Measurements from ENCODE around the gene AGAP1.

Gene AGAP1

DNA sequence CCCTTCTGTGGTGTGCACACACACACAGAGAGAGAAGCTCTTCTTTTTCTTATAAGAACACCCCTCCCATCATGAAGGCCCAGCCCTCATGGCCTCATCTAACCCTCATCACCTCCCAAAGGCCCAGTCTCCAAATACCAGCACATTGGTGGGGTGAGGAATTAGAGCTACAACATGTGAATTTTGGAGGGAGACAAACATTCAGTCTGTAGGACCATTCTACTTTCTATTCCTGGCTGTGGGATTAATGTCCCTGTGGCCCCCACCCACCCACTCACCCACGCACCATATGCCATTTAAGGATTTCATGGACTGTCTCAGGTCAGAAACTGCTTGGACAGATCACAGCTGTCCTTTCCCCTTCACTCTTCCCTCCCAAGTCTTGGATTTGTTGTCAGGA is 484.2 kb downstream of the AGAP1 start:
- no peak for DNase-seq (ENCODE audit: low read depth in 3 of 3, low spot score in 1 of 3)

GRCh38 chr2:235979037-235979436 is 485.2 kb downstream of the AGAP1 start:
- DNase-seq (ENCODE audit: low read depth in 3 of 3, low spot score in 1 of 3): no peak

DNA sequence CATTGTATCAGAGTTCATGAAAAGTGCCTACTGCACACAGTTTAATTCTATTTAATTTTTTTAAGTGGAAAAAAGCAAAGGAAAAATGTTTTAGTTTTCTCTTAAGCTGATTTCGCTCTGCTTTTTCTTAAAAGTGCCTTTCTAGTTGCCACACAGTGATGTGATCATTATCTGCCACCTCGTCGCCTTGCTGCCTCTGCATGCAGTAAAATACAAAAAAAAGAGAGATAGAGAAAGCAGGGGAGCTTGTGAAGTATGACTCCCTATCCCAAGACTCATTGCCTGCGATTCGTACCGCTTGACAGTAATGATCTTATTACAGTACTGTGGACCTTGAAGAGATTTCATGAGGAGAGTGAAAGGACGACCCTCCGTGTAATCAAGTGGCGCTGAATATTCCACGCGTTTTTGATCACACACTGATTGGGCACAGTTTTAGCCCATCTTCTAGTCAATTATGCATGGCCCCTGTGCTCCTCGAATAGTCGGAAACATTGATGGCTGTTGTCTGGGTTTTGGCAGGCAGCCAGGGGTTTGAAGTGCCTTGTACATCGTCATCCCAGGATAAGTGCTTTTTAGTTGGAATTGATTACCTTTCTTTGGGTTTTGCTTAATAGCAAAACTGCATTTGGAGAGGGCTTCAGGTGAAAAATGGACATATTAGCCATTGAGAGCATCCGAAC is 486.1 kb downstream of the AGAP1 start:
- DNase-seq (ENCODE audit: low read depth in 3 of 3, low spot score in 1 of 3): no peak

GRCh38 chr2:235981631-235982030 is 487.8 kb downstream of the AGAP1 start:
- no peak for DNase-seq (ENCODE audit: low read depth in 3 of 3, low spot score in 1 of 3)

DNA sequence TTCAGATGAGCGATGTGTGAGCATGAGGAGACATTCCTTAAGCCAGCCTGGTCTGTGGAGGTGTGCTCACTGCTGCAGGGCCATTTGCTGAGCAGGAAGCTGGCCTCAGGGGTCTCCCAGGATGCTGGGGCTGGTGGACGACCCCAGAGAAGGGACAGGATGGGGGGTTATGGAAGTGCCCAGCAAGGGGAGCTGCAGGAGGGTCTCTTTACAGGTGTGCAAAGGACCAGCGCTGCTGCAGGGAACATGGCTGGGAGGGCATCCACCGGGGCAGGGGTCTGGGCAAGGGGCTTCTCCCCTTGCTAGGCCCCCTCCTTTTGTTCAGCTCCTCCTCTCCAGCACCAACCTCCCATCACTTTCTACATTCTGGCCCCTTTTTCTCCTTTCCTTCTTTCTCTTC is 489.2 kb downstream of the AGAP1 start:
- no peak for DNase-seq (ENCODE audit: low read depth in 3 of 3, low spot score in 1 of 3)

GRCh38 chr2:235984552-235984951 is 490.7 kb downstream of the AGAP1 start:
- DNase-seq (ENCODE audit: low read depth in 3 of 3, low spot score in 1 of 3): no peak

DNA sequence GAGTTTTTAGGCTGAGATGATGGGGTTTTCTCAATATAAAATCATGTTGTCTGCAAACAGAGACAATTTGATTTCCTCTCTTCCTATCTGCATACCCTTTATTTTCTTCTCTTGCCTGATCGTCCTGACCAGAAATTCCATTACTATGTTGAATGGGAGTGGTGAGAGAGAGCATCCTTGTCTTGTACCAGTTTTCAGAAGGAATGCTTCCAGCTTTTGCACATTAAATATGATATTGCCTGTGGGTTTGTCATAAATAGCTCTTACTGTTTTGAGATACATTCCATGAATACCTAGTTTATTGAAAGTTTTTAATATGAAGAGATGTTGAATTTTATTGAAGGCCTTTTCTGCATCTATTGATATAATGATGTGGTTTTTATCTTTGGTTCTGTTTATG is 492.5 kb downstream of the AGAP1 start:
- DNase-seq (ENCODE audit: low read depth in 3 of 3, low spot score in 1 of 3): no peak

- no peak for DNase-seq (ENCODE audit: low read depth in 3 of 3, low spot score in 1 of 3)
These were observed 494.6 kb downstream of the AGAP1 start for GRCh38 chr2:235988271-235989015.

- no peak for DNase-seq (ENCODE audit: low read depth in 3 of 3, low spot score in 1 of 3)
These were observed 495.7 kb downstream of the AGAP1 start for GRCh38 chr2:235989591-235989990.

DNA sequence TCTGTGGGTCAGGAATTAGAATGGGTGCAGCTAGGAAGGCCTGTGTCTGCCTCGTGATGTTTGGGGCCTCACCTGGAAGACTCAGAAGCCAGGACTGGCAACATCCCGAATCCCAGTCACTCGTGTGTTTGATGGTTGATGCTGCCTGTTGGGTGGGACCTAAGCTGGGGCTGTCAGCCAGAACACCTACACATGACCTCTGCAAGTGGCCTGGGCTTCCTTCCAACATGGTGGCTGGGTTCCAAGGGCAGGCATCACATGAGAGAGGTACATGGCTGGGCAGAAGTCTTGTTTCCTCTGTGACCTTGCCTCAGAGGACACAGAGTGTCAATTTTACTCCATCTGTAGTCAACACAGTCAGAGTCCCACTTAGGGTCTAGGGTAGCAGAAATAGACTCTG is 496.5 kb downstream of the AGAP1 start:
- no peak for DNase-seq (ENCODE audit: low read depth in 3 of 3, low spot score in 1 of 3)

DNA sequence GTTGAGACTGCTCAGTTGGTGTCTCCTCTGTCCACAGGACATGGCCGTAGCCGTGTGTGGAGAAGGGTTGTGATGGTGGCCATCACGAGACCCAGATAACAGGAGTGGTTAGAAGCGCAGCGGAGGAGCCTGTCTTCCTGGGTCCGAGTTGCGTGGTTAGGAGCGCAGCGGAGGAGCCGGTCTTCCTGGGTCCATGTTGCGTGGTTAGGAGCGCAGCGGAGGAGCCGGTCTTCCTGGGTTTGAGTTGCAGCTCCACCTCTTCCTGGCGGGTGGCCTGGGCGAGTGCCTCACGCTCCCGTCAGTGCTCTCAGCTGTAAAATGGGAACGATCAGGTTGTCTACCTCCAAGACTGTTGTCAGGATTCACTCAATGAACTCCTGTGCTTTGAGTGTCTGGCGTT is 498.2 kb downstream of the AGAP1 start:
- DNase-seq (ENCODE audit: low read depth in 3 of 3, low spot score in 1 of 3): no peak

DNA sequence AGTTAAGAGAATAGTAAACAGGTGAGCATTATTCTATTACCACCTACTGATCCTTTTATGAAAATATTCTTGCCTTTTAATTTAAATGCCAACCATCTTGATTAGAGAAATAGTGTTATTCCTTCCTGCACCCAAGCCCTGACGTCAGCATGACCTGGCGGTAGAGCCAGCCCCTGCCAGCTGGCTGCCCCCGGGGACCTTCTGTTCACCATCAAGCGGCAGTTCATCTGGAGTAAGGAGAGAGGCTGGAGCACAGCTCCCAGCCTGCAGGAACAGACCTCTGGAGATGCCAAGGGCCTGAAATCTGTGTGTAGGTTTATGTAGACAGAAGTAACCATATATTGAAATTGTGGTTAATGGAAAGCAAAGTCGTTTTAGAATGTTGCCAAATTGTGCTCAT is 502.6 kb downstream of the AGAP1 start:
- DNase-seq (ENCODE audit: low read depth in 3 of 3, low spot score in 1 of 3): no peak

DNA sequence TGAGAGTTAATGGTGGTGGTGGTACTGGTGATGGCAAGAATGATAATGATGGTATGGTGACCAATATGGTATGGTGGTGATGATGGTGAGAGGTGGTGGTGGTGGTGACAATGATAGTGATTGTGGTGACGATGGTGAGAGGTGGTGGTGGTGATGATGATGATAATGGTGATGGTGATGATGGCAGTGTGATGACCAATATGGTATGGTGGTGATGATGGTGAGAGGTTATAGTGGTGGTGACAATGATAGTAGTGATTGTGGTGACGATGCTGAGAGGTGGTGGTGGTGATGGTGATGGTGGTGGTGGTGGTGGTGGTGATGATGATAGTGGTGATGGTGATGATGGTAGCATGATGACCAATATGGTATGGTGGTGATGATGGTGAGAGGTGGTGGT is 505.2 kb downstream of the AGAP1 start:
- no peak for DNase-seq (ENCODE audit: low read depth in 3 of 3, low spot score in 1 of 3)

DNA sequence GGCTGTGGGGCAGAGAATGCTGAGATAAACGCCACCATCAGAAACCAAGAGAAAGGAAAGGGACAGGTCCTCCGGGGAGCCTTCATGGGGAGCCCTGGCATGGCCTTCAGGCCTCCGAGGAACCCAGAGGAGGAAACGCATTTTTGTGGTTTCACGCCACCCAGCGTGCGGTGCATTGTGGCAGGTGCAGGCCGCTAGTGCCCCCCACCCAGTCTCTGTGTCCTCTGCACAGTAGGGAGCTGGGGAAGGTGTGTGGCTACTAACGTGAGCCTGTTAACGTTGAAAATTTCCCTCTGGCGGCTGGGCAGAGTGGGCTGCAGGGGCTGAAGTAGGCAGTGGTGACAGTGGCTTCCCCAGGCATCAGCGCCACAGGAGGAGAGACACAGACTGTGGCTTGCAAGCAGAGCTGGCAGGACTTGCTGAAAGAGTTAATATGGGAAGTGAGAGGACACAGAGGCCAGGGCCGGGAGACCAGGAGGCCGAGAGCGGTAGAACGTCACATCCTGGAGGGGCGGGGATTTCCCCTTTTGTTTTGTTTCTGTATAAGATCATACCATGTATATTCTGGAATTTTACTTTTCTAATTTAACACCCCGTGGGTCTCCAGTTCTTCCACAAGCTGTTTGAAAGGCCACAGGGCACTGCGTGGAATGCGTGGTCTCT is 507.5 kb downstream of the AGAP1 start:
- no peak for DNase-seq (ENCODE audit: low read depth in 3 of 3, low spot score in 1 of 3)

DNA sequence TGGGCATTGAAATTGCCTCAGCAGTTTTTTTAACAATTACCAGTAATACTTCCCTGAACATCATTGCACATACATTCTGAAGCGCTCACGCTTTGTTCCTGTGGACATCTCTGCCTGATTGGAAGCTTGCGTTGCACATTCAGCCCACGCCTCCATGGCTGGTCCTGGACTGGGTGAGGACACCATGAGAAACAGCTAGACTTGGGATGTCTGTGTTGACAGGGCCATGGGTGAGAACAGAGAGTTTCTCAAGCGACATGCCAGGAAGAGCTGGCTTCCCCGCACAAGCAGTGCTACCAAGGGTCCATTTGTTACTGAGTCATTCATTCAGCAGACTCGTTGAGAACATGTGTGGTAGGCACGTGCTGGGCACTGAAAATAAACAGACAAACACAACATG is 508.0 kb downstream of the AGAP1 start:
- DNase-seq (ENCODE audit: low read depth in 3 of 3, low spot score in 1 of 3): no peak

GRCh38 chr2:236008006-236008405 is 514.2 kb downstream of the AGAP1 start:
- DNase-seq (ENCODE audit: low read depth in 3 of 3, low spot score in 1 of 3): no peak

DNA sequence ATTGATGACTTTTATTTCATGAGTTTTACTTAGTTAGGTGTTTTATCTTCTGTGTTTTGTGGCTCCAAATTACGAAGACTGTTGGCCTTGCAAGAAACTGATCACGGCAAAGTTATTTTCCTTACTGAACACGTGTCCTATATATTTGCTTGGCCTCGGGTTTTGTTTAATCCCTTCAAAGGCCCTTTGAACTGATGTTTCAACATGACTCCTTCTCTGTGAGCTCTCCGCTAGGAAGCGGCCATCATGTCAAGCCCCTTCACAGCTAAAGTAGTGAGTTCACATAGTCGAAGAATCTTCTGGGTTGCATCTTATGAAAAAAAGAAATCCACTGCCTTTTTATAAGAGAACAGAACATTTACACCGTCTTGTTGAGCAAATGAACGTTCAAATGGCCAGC is 515.0 kb downstream of the AGAP1 start:
- no peak for DNase-seq (ENCODE audit: low read depth in 3 of 3, low spot score in 1 of 3)

DNA sequence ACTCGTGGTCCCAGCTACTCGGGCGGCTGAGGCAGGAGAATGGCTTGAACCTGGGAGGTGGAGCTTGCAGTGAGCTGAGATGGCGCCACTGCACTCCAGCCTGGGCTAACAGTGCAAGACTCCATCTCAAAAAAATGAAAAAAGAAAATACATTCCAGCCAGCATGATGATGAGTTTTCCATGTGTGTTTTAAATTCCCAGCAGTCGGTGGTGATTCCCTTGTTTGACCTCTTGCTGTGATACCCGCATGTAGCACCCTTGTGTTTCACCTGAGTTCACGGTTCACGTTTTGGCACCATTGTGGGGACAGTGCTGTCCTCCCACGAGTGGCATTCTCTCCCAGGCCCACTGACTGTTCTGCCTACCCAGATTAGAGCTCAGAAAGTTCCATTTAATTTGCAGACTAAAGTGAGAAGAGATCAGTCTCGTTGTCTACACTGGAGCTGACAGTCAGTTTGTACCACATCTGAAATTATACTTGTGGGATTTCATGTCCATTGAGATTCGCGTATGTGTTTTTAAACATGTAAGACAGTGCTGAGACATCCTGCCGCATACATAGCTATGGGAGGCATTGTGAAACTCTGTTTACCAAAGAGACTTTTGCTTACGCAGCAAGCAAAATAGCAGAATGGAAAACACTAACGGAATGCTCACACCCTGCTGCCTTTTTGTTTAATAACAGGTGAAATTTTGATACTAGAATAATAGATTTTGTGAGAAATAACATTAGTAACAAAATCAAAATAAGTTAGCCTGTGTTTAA is 517.3 kb downstream of the AGAP1 start:
- no peak for DNase-seq (ENCODE audit: low read depth in 3 of 3, low spot score in 1 of 3)

DNA sequence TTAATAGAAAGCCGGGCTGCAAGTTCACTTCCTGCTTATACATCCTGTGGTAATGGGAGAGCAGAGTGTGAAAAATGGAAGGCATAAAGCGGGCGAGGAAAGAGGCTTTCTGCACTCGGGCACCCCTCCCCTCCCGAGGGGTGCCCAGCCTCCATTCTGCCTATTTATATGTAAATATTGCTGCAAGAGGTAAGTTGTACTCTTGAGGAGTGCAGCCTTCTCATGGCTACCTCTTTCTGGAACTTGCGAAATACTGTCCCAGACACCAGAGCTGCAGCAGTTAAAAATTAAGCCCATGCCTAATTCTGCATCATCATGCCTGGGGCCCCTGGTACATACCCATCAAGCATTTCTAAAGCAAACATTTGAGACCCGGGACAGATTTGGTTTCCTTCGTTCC is 518.3 kb downstream of the AGAP1 start:
- no peak for DNase-seq (ENCODE audit: low read depth in 3 of 3, low spot score in 1 of 3)

GRCh38 chr2:236014408-236015131 is 520.7 kb downstream of the AGAP1 start:
- DNase-seq (ENCODE audit: low read depth in 3 of 3, low spot score in 1 of 3): no peak

DNA sequence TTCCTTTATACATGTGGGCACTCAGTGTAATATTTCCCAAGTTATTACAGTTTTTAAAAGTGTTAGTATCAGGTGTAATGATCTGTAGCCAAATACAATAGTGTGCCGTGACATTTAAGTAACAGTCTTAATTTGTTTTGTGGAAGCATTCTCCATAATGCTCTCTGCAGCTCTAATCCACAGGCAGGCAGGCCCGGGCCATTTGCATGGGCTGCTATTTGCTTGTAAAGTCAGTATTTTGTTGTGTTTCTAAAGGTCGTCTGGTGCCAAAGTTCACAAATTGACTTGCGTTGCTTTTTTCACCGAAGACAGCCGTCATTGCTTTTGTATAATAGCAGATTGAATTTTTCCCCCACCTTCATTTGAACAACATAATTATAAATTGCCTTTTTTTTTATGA is 521.3 kb downstream of the AGAP1 start:
- no peak for DNase-seq (ENCODE audit: low read depth in 3 of 3, low spot score in 1 of 3)

All from stimulated activated CD4-positive, alpha-beta T cell treated with anti-CD3 and anti-CD28 coated beads, TNF-alpha, amount 100 ng/mL, for 1 hour (primary cell).